ENCODE data around the gene GLI3. TPM values are rescaled to one million over a fixed set of nuclear protein-coding genes. Genes with fewer than 3 reads are reported as not detected.

Gene GLI3
- total RNA-seq, 1 experiment from 2014 or later: 45.0 TPM

- H3K18ac ChIP-seq (ENCODE audit: insufficient read length, low read depth, low read length): no peak overlapping the region
- H3K4me1 ChIP-seq (ENCODE audit: insufficient read depth, low read length): no peaks in the 10 kb centered on the region
- Mint-ChIP-seq H3K9me3 (no peaks in the 10 kb centered on the region), H3K27me3 (ENCODE audit: low read depth) (no peaks in the 10 kb centered on the region), H3K27ac (no peak overlapping the region), H3K4me1 (peaks cover 33 to 36% of the 10 kb centered on the region in 2 experiments), H3K4me3 (no peak overlapping the region), H3K36me3 (ENCODE audit: insufficient read depth in 1 of 3, low read depth in 3 of 3) (0 out of 7 replicates have a peak, but pooled peaks cover 0 to 3% (median 0%) of the 10 kb centered on the region in 3 experiments)
- no peak overlapping the region for H3K14ac ChIP-seq (ENCODE audit: insufficient read depth, low read length)
- no peaks in the 10 kb centered on the region for H3K79me1 ChIP-seq (ENCODE audit: insufficient read depth, low read depth, low read length, poor library complexity, severe bottlenecking)
- H3K23me2 ChIP-seq (ENCODE audit: insufficient read length, low read depth, low read length, poor library complexity, severe bottlenecking): no peaks in the 10 kb centered on the region
- no peaks in the 10 kb centered on the region; the same call in 1 of the 2 replicates for H3K79me2 ChIP-seq (ENCODE audit: insufficient read depth, low read length)
- H4K8ac ChIP-seq (replicated peaks; ENCODE audit: insufficient read length, low read depth, low read length): no peak overlapping the region
- no peak overlapping the region for H2BK120ac ChIP-seq (ENCODE audit: low read depth, low read length, poor library complexity, severe bottlenecking)
- no peaks in the 10 kb centered on the region for H4K20me1 ChIP-seq (ENCODE audit: control insufficient read depth, insufficient read depth, insufficient read length)
- H3K9ac ChIP-seq (ENCODE audit: extremely low read depth, insufficient read length, low read length): no peak overlapping the region
- H2BK20ac ChIP-seq (ENCODE audit: low read depth, low read length, poor library complexity, severe bottlenecking): no peak overlapping the region
- no peaks in the 10 kb centered on the region for H3K27me3 ChIP-seq (ENCODE audit: insufficient read depth, low read length)
- no peak overlapping the region for H3K4ac ChIP-seq (ENCODE audit: low read depth, low read length)
- H2BK5ac ChIP-seq (ENCODE audit: insufficient read length, low read length): no peak overlapping the region
- H3K9me3 ChIP-seq (ENCODE audit: control insufficient read depth, low read depth, low read length): no peaks in the 10 kb centered on the region
- no peak overlapping the region for H3K23ac ChIP-seq (ENCODE audit: insufficient read length, low read depth, low read length)
- no CpG with 5 or more reads among the region's 2 CpGs for WGBS (ENCODE audit: extremely low coverage, insufficient read length, low lambda C conversion rate)
- no peak overlapping the region for H4K5ac ChIP-seq (ENCODE audit: insufficient read length, low read depth, low read length)
- no peak overlapping the region for H2AK5ac ChIP-seq (ENCODE audit: insufficient read length, low read length)
- no peak overlapping the region for H3K56ac ChIP-seq (ENCODE audit: insufficient read length, low read depth, low read length)
- no peak for DNase-seq
- H2BK15ac ChIP-seq (ENCODE audit: low read depth, low read length): no peak overlapping the region
- H3K27ac ChIP-seq (ENCODE audit: insufficient read length, low read depth, low read length): no peak overlapping the region
- no peak for TF ChIP-seq CTCF (conservative IDR thresholded peaks at IDR 0.05)
- no peak overlapping the region for H4K91ac ChIP-seq (ENCODE audit: insufficient read length, low read depth, low read length)
- no peak overlapping the region for H2BK12ac ChIP-seq (ENCODE audit: insufficient read length, low read depth, low read length)
- H2AFZ ChIP-seq (ENCODE audit: low read length): no peak overlapping the region
- H3T11ph ChIP-seq (ENCODE audit: low read length): no peak overlapping the region
- H3K4me2 ChIP-seq (ENCODE audit: insufficient read depth, insufficient read length, low read length): no peak overlapping the region
Observed at GRCh38 chr7:42161110-42161509, 75.9 kb downstream of the GLI3 start.
